Measurements from ENCODE around the gene AXIN2. TPM values are rescaled to one million over a fixed set of nuclear protein-coding genes. Genes with fewer than 3 reads are reported as not detected.

AXIN2 gene
- total and polyA plus RNA-seq, 2 experiments from 2014 or later = 0.94 to 2.4 TPM

DNA sequence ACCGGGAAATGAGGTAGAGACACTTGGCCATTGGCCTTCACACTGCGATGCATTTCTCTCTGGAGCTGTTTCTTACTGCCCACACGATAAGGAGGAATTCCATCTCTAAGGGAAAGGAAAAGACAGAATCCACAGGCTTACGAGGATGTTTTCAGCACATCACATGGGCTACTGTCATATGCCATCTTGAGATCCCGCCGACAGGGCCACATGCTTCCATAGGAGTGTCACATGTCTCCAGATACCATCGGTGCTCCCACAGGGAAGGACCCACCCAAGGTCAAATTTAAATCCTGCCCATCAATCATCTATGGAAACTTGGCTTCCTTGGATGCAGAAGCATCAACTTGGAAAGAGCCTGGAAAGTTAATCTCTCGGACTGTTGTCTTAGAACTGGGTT is 20.0 kb downstream of the AXIN2 start:
- in situ Hi-C loops (cut with MboI) = no loop called here
- H3K27ac ChIP-seq = no peak overlapping the region
- TF ChIP-seq EZH2 (IDR thresholded peaks at IDR 0.05; ENCODE audit: insufficient read depth, poor library complexity, severe bottlenecking) (no peak), EZH2phosphoT487 (IDR thresholded peaks at IDR 0.05; ENCODE audit: insufficient read depth, low read depth) (no peak)
- no peak overlapping the region for H3K4me2 ChIP-seq (ENCODE audit: unreplicated experiment)
- H3K79me2 ChIP-seq (ENCODE audit: insufficient read depth) = no peaks in the 10 kb centered on the region
- H3K27me3 ChIP-seq (replicated peaks; ENCODE audit: insufficient read depth) = no peaks in the 10 kb centered on the region
- H3F3A ChIP-seq (ENCODE audit: insufficient read depth) = no peaks in the 10 kb centered on the region
- H3K9me3 ChIP-seq (ENCODE audit: low read depth) = no peaks in the 10 kb centered on the region
- no peaks in the 10 kb centered on the region for H3K36me3 ChIP-seq (ENCODE audit: low read depth)
- WGBS, 2 experiments (ENCODE audit: low coverage in 1 of 2, low lambda C conversion rate in 2 of 2, missing lambda C conversion rate in 2 of 2) = 77 to 79% methylated on average over 8 of the region's 8 CpGs
- DNase-seq = no peak
- no peak overlapping the region for H2AFZ ChIP-seq
- H3K4me3 ChIP-seq = no peak overlapping the region
- H3K9ac ChIP-seq = no peak overlapping the region
- H3K9me2 ChIP-seq (ENCODE audit: insufficient read depth) = no peaks in the 10 kb centered on the region
- peaks cover 7% of the 10 kb centered on the region for H3K4me1 ChIP-seq (ENCODE audit: insufficient read depth)
- no peaks in the 10 kb centered on the region for H4K20me1 ChIP-seq (ENCODE audit: insufficient read depth)

DNA sequence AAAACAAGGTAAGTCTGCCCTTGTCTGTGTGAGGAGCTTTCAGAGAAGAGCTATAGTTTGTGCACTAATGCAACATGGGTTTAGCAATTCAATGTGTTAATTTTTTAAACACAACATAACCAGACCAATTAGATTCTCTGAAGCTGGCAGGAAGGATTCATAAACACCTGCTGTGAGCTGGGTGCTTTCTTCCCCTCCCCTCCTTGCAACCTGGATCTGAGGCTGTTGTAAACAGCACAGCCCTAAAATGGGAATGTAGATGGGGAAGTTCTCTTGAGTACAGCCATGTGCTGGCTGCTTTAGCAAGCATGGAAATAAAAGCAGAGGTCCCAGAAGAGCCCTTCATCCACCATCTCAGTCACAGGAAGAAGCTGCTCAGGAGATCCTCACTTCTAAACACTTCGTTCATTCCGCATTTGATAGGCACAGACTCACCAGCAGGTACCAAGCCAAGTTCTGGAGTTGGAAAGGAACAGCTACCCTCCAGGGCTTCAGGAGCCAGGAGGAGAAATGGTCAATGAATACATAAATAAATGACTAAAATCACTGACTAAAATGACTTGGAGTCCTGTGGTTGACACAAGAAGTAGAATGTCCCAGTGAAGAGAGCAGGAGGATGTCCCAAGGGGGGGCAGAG is 21.7 kb downstream of the AXIN2 start:
- H2AFZ ChIP-seq = no peak overlapping the region
- no peak overlapping the region for H3K4me3 ChIP-seq
- H3F3A ChIP-seq (ENCODE audit: insufficient read depth) = no peaks in the 10 kb centered on the region
- no peaks in the 10 kb centered on the region for H3K27me3 ChIP-seq (replicated peaks; ENCODE audit: insufficient read depth)
- TF ChIP-seq EZH2phosphoT487 (IDR thresholded peaks at IDR 0.05; ENCODE audit: insufficient read depth, low read depth) (no peak), EZH2 (IDR thresholded peaks at IDR 0.05; ENCODE audit: insufficient read depth, poor library complexity, severe bottlenecking) (no peak)
- H3K27ac ChIP-seq = no peak overlapping the region
- H3K4me1 ChIP-seq (ENCODE audit: insufficient read depth) = peaks cover 10% of the 10 kb centered on the region
- no peaks in the 10 kb centered on the region for H3K36me3 ChIP-seq (ENCODE audit: low read depth)
- H3K79me2 ChIP-seq (ENCODE audit: insufficient read depth) = no peaks in the 10 kb centered on the region
- no peaks in the 10 kb centered on the region for H4K20me1 ChIP-seq (ENCODE audit: insufficient read depth)
- DNase-seq = no peak
- H3K9ac ChIP-seq = no peak overlapping the region
- no peaks in the 10 kb centered on the region for H3K9me2 ChIP-seq (ENCODE audit: insufficient read depth)
- no peaks in the 10 kb centered on the region for H3K9me3 ChIP-seq (ENCODE audit: low read depth)
- in situ Hi-C loops (cut with MboI) = no loop called here
- H3K4me2 ChIP-seq (ENCODE audit: unreplicated experiment) = no peak overlapping the region
- 85 to 86% methylated on average over 2 of the region's 2 CpGs for WGBS, 2 experiments (ENCODE audit: low coverage in 1 of 2, low lambda C conversion rate in 2 of 2, missing lambda C conversion rate in 2 of 2)

DNA sequence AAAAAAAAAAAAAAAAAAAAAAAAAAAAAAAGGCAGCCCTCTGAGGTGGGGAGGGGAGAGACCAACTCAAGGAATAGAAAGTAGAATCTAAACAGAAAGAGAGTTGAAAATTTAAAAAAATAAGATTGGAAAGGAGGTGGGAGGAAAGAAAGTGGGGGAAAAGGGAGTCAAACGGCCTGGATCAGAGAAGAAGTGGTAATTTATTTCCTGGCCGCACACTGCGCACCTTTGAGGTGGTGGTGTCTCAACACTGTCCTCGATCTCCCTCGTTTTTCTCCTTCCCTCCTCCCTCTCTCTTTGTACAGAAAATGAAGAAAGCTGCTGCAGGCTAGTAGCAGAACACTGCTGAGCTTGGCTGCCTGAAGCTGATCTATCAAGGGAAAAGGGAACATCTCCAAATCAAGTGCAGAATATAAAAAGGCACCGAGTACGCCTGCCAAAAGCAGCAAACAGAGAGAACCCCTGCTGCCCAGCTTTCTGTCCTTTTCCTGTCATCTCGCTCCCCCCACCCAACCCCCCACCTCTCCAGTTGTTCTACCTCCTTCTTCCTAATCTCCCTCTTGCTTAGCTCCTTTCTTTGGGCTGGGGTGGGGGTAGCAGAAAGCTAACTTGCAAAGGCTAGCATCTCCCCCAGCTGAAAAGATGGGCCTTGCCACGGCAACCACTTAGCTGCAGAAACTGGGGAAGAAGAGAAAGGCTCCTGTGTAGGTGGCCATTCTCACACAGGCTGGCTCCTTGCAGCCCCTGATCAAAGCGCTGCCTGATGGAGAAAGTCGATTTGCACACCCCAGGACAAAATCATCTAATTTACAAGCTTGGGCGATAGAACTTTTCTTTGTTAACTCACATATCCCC is 22.5 kb downstream of the AXIN2 start:
- no peaks in the 10 kb centered on the region for H3K36me3 ChIP-seq (ENCODE audit: low read depth)
- WGBS, 2 experiments (ENCODE audit: low coverage in 1 of 2, low lambda C conversion rate in 2 of 2, missing lambda C conversion rate in 2 of 2) = 71 to 76% methylated on average over 10 to 12 of the region's 12 CpGs
- H3K79me2 ChIP-seq (ENCODE audit: insufficient read depth) = no peaks in the 10 kb centered on the region

DNA sequence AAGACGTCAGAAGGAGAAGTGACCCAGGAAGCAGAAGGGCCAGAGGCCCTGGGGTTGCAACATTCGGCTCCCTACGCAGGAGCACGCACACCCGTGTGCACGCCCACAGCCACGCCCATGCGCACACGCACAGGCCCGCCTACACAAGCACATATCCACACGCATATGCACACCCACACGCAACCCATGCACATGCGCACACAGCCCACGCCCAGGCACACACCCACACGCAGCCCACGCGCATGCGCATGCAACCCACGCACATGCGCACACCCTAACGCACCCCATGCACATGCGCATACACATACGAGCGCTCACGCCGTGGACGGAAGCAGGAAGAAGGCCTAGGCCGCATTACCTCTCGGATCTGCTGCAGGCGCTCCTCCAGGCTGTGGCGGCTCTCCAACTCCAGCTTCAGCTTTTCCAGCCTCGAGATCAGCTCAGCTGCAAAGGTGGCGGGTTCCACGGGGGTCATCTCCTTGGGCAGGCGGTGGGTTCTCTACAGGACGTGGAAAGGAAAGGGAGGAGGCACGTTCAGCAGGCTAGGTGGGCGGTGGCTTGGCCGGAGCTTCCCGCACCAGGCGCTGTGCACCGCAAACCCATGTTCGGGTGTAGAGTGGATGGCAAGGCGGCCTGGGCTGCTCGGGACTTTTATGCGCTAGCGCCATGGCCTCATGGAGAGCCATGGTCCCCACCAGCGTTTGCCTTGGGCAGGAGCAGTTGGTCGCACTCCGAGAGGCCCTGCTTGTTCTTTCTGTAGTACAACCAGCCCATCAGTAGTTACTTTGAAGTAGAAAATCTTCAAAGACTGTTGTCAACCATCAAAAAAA is 23.4 kb downstream of the AXIN2 start:
- H3K4me3 ChIP-seq = no peak overlapping the region
- H3K9me3 ChIP-seq (ENCODE audit: low read depth) = no peaks in the 10 kb centered on the region
- H3K9me2 ChIP-seq (ENCODE audit: insufficient read depth) = no peaks in the 10 kb centered on the region
- TF ChIP-seq EZH2 (IDR thresholded peaks at IDR 0.05; ENCODE audit: insufficient read depth, poor library complexity, severe bottlenecking) (no peak), EZH2phosphoT487 (IDR thresholded peaks at IDR 0.05; ENCODE audit: insufficient read depth, low read depth) (no peak)
- H3K9ac ChIP-seq = no peak overlapping the region
- in situ Hi-C loops (cut with MboI) = no loop called here
- H4K20me1 ChIP-seq (ENCODE audit: insufficient read depth) = no peaks in the 10 kb centered on the region
- H3F3A ChIP-seq (ENCODE audit: insufficient read depth) = no peaks in the 10 kb centered on the region
- WGBS, 2 experiments (ENCODE audit: low coverage in 1 of 2, low lambda C conversion rate in 2 of 2, missing lambda C conversion rate in 2 of 2) = 88 to 90% methylated on average over 43 to 49 of the region's 50 CpGs
- no peaks in the 10 kb centered on the region for H3K79me2 ChIP-seq (ENCODE audit: insufficient read depth)
- no peak overlapping the region for H2AFZ ChIP-seq
- H3K36me3 ChIP-seq (ENCODE audit: low read depth) = no peaks in the 10 kb centered on the region
- peaks cover 10% of the 10 kb centered on the region for H3K4me1 ChIP-seq (ENCODE audit: insufficient read depth)
- no peaks in the 10 kb centered on the region for H3K27me3 ChIP-seq (replicated peaks; ENCODE audit: insufficient read depth)
- H3K27ac ChIP-seq = no peak overlapping the region
- no peak overlapping the region for H3K4me2 ChIP-seq (ENCODE audit: unreplicated experiment)
- no peak for DNase-seq

More for the DNA sequence above, 22.5 kb downstream of the AXIN2 start:
- H3F3A ChIP-seq (ENCODE audit: insufficient read depth) = no peaks in the 10 kb centered on the region
- TF ChIP-seq EZH2phosphoT487 (IDR thresholded peaks at IDR 0.05; ENCODE audit: insufficient read depth, low read depth) (no peak), EZH2 (IDR thresholded peaks at IDR 0.05; ENCODE audit: insufficient read depth, poor library complexity, severe bottlenecking) (no peak)
- no peaks in the 10 kb centered on the region for H3K27me3 ChIP-seq (replicated peaks; ENCODE audit: insufficient read depth)
- H3K27ac ChIP-seq = no peak overlapping the region
- no peaks in the 10 kb centered on the region for H3K9me3 ChIP-seq (ENCODE audit: low read depth)
- H2AFZ ChIP-seq = no peak overlapping the region
- H3K4me2 ChIP-seq (ENCODE audit: unreplicated experiment) = no peak overlapping the region
- no peak overlapping the region for H3K9ac ChIP-seq
- H3K4me1 ChIP-seq (ENCODE audit: insufficient read depth) = peaks cover 10% of the 10 kb centered on the region
- no peak for DNase-seq
- H4K20me1 ChIP-seq (ENCODE audit: insufficient read depth) = no peaks in the 10 kb centered on the region
- no peaks in the 10 kb centered on the region for H3K9me2 ChIP-seq (ENCODE audit: insufficient read depth)
- no peak overlapping the region for H3K4me3 ChIP-seq
- in situ Hi-C loops (cut with MboI) = no loop called here
